ENCODE results near the gene INTS3. TPM values are rescaled to one million over a fixed set of nuclear protein-coding genes. Genes with fewer than 3 reads are reported as not detected.

Gene INTS3
- total and polyA plus RNA-seq, 9 of the 15 experiments (the other 6 are each of a cell fraction or from before 2014, with no cell fraction given) = 6.3 to 24.1 (median 14.3) TPM

DNA sequence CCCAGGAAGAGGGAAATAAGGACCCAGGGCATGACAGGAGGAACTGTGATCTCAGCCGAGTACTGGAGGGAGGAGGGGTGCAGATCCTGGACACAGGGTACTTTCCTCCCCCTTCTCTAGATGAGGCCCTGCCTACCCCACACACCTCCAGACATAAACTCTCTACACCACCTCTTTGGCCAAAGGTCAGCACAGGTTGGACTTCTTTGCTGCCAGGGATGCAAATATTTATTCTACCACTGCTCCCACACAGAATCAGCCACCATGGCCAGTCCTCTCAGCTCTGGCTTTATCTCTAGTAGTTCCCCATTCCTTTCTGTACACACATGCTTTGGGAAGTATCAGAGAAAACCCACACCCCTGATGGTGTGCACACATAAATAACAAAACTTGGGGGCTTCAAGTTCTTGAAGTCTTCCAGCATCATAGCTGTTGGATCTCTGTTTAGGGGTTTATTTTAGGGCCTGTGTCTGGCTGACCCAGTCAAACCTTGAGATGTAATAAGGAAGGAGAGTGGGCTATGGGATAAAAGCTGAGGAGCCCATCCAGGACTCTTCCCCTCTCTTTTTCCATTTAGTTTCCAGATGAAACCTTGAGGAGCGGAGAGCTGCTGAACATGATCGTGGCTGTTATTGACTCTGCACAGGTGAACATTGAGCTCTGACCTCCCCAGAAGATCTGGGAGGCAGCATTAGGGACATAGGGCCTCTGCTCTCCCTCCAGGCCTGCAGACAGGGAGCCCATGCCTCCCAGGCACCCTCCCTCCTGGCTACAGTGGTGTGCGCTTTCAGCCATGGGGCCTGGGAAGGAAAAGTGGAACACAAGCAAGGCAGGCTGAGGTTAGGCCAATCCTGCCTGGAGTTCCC is 40.7 kb downstream of the INTS3 start:
- BruUV-seq (replicated peaks) = no TSS peak
- Histone ChIP-seq H3K79me2 (ENCODE audit: control insufficient read depth, insufficient read depth, low read length) (no peaks in the 10 kb centered on the region), H3K9me1 (ENCODE audit: control insufficient read depth, insufficient read depth, low read length) (peaks cover 4% of the 10 kb centered on the region), H3K9me3 (replicated peaks; ENCODE audit: control insufficient read depth, insufficient read depth, low read depth, low read length) (no peaks in the 10 kb centered on the region), H3K4me3 (no peak overlapping the region), H3K4me1 (replicated peaks in 1 of 2; ENCODE audit: control insufficient read depth in 2 of 2, insufficient read depth in 2 of 2, low read length in 2 of 2) (peaks cover 0 to 8% of the 10 kb centered on the region in 2 experiments; a peak in 3 of 5 replicates), H3K36me3 (ENCODE audit: control insufficient read depth, insufficient read depth, low read length) (peaks cover 68% of the 10 kb centered on the region), H3K9ac (ENCODE audit: insufficient read depth in 1 of 2, low read depth in 2 of 2, low read length in 2 of 2) (0 out of 4 replicates have a peak overlapping the region, but pooled peaks of 1 of the 2 experiments have one; percentile 15), H4K20me1 (replicated peaks; ENCODE audit: control insufficient read depth, insufficient read depth, low read length) (no peaks in the 10 kb centered on the region), H3K27ac (ENCODE audit: extremely low read depth, low read depth, low read length) (no peak overlapping the region), H3K4me2 (ENCODE audit: insufficient read depth, low read length) (no peak overlapping the region), H3K27me3 (ENCODE audit: control insufficient read depth in 2 of 2, insufficient read depth in 2 of 2, low read length in 2 of 2) (no peaks in the 10 kb centered on the region), H2AFZ (ENCODE audit: low read depth, low read length) (no peak overlapping the region)
- TF ChIP-seq NR2C2 (CRISPR knock-in tag; IDR thresholded peaks at IDR 0.05) (no peak), NR2C2 (tag; IDR thresholded peaks at IDR 0.05) (no peak), SMARCE1 (IDR thresholded peaks at IDR 0.05) (no peak), FOSL1 (tag; conservative IDR thresholded peaks at IDR 0.05) (no peak), ZNF778 (CRISPR knock-in tag; IDR thresholded peaks at IDR 0.05) (no peak), ASH1L (IDR thresholded peaks at IDR 0.05; ENCODE audit: borderline replicate concordance, low read depth, partially characterized antibody) (no peak), ZFX (CRISPR knock-in tag; IDR thresholded peaks at IDR 0.05) (no peak), ZNF561 (CRISPR knock-in tag; conservative IDR thresholded peaks at IDR 0.05) (no peak)
- TF ChIP-seq, protein P1, sequence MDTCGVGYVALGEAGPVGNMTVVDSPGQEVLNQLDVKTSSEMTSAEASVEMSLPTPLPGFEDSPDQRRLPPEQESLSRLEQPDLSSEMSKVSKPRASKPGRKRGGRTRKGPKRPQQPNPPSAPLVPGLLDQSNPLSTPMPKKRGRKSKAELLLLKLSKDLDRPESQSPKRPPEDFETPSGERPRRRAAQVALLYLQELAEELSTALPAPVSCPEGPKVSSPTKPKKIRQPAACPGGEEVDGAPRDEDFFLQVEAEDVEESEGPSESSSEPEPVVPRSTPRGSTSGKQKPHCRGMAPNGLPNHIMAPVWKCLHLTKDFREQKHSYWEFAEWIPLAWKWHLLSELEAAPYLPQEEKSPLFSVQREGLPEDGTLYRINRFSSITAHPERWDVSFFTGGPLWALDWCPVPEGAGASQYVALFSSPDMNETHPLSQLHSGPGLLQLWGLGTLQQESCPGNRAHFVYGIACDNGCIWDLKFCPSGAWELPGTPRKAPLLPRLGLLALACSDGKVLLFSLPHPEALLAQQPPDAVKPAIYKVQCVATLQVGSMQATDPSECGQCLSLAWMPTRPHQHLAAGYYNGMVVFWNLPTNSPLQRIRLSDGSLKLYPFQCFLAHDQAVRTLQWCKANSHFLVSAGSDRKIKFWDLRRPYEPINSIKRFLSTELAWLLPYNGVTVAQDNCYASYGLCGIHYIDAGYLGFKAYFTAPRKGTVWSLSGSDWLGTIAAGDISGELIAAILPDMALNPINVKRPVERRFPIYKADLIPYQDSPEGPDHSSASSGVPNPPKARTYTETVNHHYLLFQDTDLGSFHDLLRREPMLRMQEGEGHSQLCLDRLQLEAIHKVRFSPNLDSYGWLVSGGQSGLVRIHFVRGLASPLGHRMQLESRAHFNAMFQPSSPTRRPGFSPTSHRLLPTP (IDR thresholded peaks at IDR 0.05; ENCODE audit: borderline replicate concordance, extremely low read depth, insufficient read length) = no peak
- intact Hi-C loops (cut with micrococcal nuclease) (loop anchor here (10.0 kb wide), 1 partner anchor 414 kb away; the partner anchor contains the start of gene S100A9), in situ Hi-C loops (cut with MboI) (loop anchor here (5.0 kb wide), 1 partner anchor 251 kb away; no protein-coding TSS in a partner anchor)
- DNase-seq (ENCODE audit: extremely low read depth in 1 of 4, low spot score in 3 of 4) = no peak
- WGBS (ENCODE audit: insufficient coverage, low coverage, missing lambda C conversion rate) = 81% methylated on average over 4 of the region's 4 CpGs
- ChIA-PET POLR2A (interaction anchor here (0.6 to 1.7 kb wide), 3 partner anchors 12 to 141 kb away, joined by 3 to 6 read pairs (median 3); partner anchors contain the start of gene S100A13), CTCF (ENCODE audit: low intra/inter-chr PET ratio) (no interaction called here)
- ATAC-seq = no peak
- FAIRE-seq = no peak

All from K562 (cell line).